Neutrophil (primary cell): ENCODE data around the gene RBMS3.

Experiments
- H3K27ac ChIP-seq: fragments of 200-600 bp; sonication (generic); 2 replicates; pipeline ENCODE4 v1.5.1; 2016; ENCODE audit warnings: mild to moderate bottlenecking, moderate library complexity
- H3K27me3 ChIP-seq: fragments of 200-600 bp; sonication (generic); 2 replicates; pipeline ENCODE4 v1.6.0; 2016; ENCODE audit warnings: mild to moderate bottlenecking
- H3K36me3 ChIP-seq: fragments of 200-600 bp; sonication (generic); 2 replicates; pipeline ENCODE4 v1.5.1; 2017
- H3K4me1 ChIP-seq, 2 experiments: fragments of 200-600 bp in 1 of 2; sonication (generic) in 1 of 2; 1 replicate in 1 of 2; 2 replicates in 1 of 2; pipeline versions ENCODE4 v1.5.1 to v1.6.1; 2013 to 2016; ENCODE audit warnings: low read depth in 1 of 2, low read length in 1 of 2, mild to moderate bottlenecking in 1 of 2, moderate library complexity in 1 of 2; ENCODE audit not compliant: control insufficient read depth in 1 of 2, insufficient read depth in 1 of 2
- H3K4me3 ChIP-seq, 2 experiments: fragments of 200-600 bp in 1 of 2; sonication (generic) in 1 of 2; 1 replicate in 1 of 2; 2 replicates in 1 of 2; pipeline ENCODE4 v1.5.1; 2013 to 2016; ENCODE audit warnings: low read depth in 1 of 2, low read length in 1 of 2, mild to moderate bottlenecking in 1 of 2, moderate library complexity in 1 of 2
- H3K9me3 ChIP-seq: fragments of 200-600 bp; sonication (generic); 2 replicates; pipeline ENCODE4 v1.5.1; 2016
- CTCF ChIP-seq: fragments of 200-600 bp; sonication (generic); IDR thresholded peaks from 2 replicates; pipeline ENCODE4 v1.5.1; 2016; ENCODE audit warnings: antibody characterized with exemption

RBMS3 gene

GRCh38 chr3:29889215-29889614 is 608.3 kb downstream of the RBMS3 start:
- Histone ChIP-seq H3K27me3 (no peaks in the 10 kb centered on the region), H3K4me3 (no peak overlapping the region), H3K4me1 (no peaks in the 10 kb centered on the region), H3K27ac (no peak overlapping the region), H3K9me3 (no peaks in the 10 kb centered on the region), H3K36me3 (no peaks in the 10 kb centered on the region)
- TF ChIP-seq CTCF: no peak

GRCh38 chr3:29890801-29891200 is 609.9 kb downstream of the RBMS3 start:
- Histone ChIP-seq H3K9me3 (no peaks in the 10 kb centered on the region), H3K27ac (no peak overlapping the region), H3K36me3 (no peaks in the 10 kb centered on the region), H3K4me3 (no peak overlapping the region), H3K4me1 (no peaks in the 10 kb centered on the region), H3K27me3 (no peaks in the 10 kb centered on the region)
- TF ChIP-seq CTCF: no peak

GRCh38 chr3:29892976-29893554 is 612.2 kb downstream of the RBMS3 start:
- Histone ChIP-seq H3K27me3 (no peaks in the 10 kb centered on the region), H3K27ac (no peak overlapping the region), H3K9me3 (no peaks in the 10 kb centered on the region), H3K4me3 (no peak overlapping the region), H3K36me3 (no peaks in the 10 kb centered on the region), H3K4me1 (no peaks in the 10 kb centered on the region)
- no peak for TF ChIP-seq CTCF

DNA sequence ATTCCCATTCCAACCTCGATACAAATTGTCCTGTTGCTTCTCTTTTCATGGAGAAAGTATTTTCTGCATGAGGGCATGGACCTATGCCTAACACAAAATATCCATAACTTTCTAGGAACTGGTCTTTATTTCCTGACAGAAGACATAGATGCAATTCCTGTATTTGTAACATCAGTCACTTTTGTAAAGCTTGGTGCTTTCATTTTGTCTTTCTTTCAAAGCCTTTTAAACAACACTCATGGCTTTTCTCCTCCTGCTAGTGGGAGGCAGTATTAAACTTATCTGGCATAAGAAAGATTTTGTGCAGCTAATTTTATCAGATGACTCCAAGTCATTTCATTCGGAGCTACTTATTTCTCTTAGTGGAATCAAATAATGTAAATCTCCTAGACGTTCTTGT is 616.0 kb downstream of the RBMS3 start:
- H3K27me3 ChIP-seq: no peaks in the 10 kb centered on the region
- H3K4me3 ChIP-seq: no peak overlapping the region
- H3K36me3 ChIP-seq: no peaks in the 10 kb centered on the region
- TF ChIP-seq CTCF: no peak
- no peak overlapping the region for H3K27ac ChIP-seq
- H3K9me3 ChIP-seq: no peaks in the 10 kb centered on the region
- H3K4me1 ChIP-seq: no peaks in the 10 kb centered on the region

GRCh38 chr3:29898171-29898965 is 617.5 kb downstream of the RBMS3 start:
- Histone ChIP-seq H3K27me3 (no peaks in the 10 kb centered on the region), H3K4me3 (no peak overlapping the region)
- TF ChIP-seq CTCF: no peak

More at GRCh38 chr3:29898171-29898965, 617.5 kb downstream of the RBMS3 start:
- Histone ChIP-seq H3K4me1 (no peaks in the 10 kb centered on the region), H3K36me3 (no peaks in the 10 kb centered on the region), H3K27ac (no peak overlapping the region), H3K9me3 (no peaks in the 10 kb centered on the region)
